GM23338 (cell line): ENCODE measurements around the gene MARCHF2. TPM values are rescaled to one million over a fixed set of nuclear protein-coding genes. Genes with fewer than 3 reads are reported as not detected.

Experiments used
- ATAC-seq: fragments of 200-7000 bp; cut with Tn5 transposase; 3 replicates; pipeline ENCODE4 v1.9.1; 2020
- DNase-seq: peaks from one replicate; pipeline ENCODE4 v3.0.0-alpha.2; 2015; ENCODE audit warnings: low spot score
- H2AFZ ChIP-seq: fragments of 200-600 bp; sonication (generic); 2 replicates; pipeline ENCODE4 v1.8.0; 2016; ENCODE audit warnings: antibody characterized with exemption, mild to moderate bottlenecking, moderate library complexity
- H3F3A ChIP-seq: fragments of 200-600 bp; sonication (generic); replicated peaks from 2 replicates; pipeline ENCODE4 v1.8.0; 2017; ENCODE audit warnings: antibody characterized with exemption, mixed run types, low read depth
- H3K27ac ChIP-seq: fragments of 200-600 bp; sonication (generic); 2 replicates; pipeline ENCODE4 v1.6.1; 2016; ENCODE audit warnings: low read depth
- H3K27me3 ChIP-seq: fragments of 200-600 bp; sonication (generic); 2 replicates; pipeline ENCODE4 v1.8.0; 2016; ENCODE audit warnings: mild to moderate bottlenecking, mixed run types, moderate library complexity; ENCODE audit not compliant: insufficient read depth
- H3K36me3 ChIP-seq: fragments of 200-600 bp; sonication (generic); 2 replicates; pipeline ENCODE4 v1.8.0; 2016; ENCODE audit warnings: mild to moderate bottlenecking; ENCODE audit not compliant: insufficient read depth
- H3K4me1 ChIP-seq: fragments of 200-600 bp; sonication (generic); 2 replicates; pipeline ENCODE4 v1.8.0; 2016; ENCODE audit warnings: mild to moderate bottlenecking, moderate library complexity; ENCODE audit not compliant: insufficient read depth
- H3K4me2 ChIP-seq: fragments of 200-600 bp; sonication (generic); 2 replicates; pipeline ENCODE4 v1.7.1; 2017; ENCODE audit warnings: mixed run types
- H3K4me3 ChIP-seq: fragments of 200-600 bp; sonication (generic); 2 replicates; pipeline ENCODE4 v1.6.1; 2016; ENCODE audit warnings: mixed run types
- H3K79me2 ChIP-seq: fragments of 200-600 bp; sonication (generic); replicated peaks from 2 replicates; pipeline ENCODE4 v1.8.0; 2017; ENCODE audit warnings: mild to moderate bottlenecking; ENCODE audit not compliant: insufficient read depth
- H3K9me2 ChIP-seq: fragments of 200-600 bp; sonication (generic); 2 replicates; pipeline ENCODE4 v1.8.0; 2017; ENCODE audit not compliant: insufficient read depth
- H4K20me1 ChIP-seq: fragments of 200-600 bp; sonication (generic); replicated peaks from 2 replicates; pipeline ENCODE4 v1.8.0; 2017; ENCODE audit warnings: mild to moderate bottlenecking; ENCODE audit not compliant: insufficient read depth
- H3K27ac Mint-ChIP-seq: 2 replicates; pipeline ENCODE4 v1.8.0; 2020; ENCODE audit warnings: inconsistent platforms, mild to moderate bottlenecking, moderate library complexity, mixed read lengths
- H3K27me3 Mint-ChIP-seq: 3 replicates; pipeline ENCODE4 v1.8.0; 2022; ENCODE audit warnings: low read depth, mild to moderate bottlenecking, moderate library complexity, mixed read lengths, inconsistent platforms; ENCODE audit not compliant: insufficient read depth, poor library complexity
- H3K36me3 Mint-ChIP-seq: 3 replicates; pipeline ENCODE4 v1.8.0; 2021; ENCODE audit warnings: low read depth, mild to moderate bottlenecking, inconsistent platforms, moderate library complexity, mixed read lengths
- H3K4me1 Mint-ChIP-seq: 3 replicates; pipeline ENCODE4 v1.8.0; 2020; ENCODE audit warnings: mild to moderate bottlenecking, inconsistent platforms, mixed read lengths
- H3K4me3 Mint-ChIP-seq: 3 replicates; pipeline ENCODE4 v1.8.0; 2021; ENCODE audit warnings: moderate library complexity, mild to moderate bottlenecking, inconsistent platforms, mixed read lengths
- H3K9me3 Mint-ChIP-seq: 3 replicates; pipeline ENCODE4 v1.8.0; 2020; ENCODE audit warnings: moderate library complexity, mild to moderate bottlenecking, inconsistent platforms, mixed read lengths
- CREB1 ChIP-seq: fragments of 250-450 bp; sonication (Bioruptor Pico); IDR thresholded peaks from 2 replicates; pipeline ENCODE4 v1.5.0; 2020; ENCODE audit warnings: low read depth, mild to moderate bottlenecking, moderate library complexity
- CTCF ChIP-seq, 2 experiments: fragments of 200-600 bp in 1 of 2; sonication (generic) in 1 of 2; conservative IDR thresholded peaks; 2 replicates each; pipeline versions ENCODE4 v1.5.1 to v1.6.1; 2016 to 2017; ENCODE audit warnings: antibody characterized with exemption in 2 of 2, low read depth in 2 of 2, mild to moderate bottlenecking in 2 of 2, moderate library complexity in 1 of 2
- NANOG ChIP-seq: IDR thresholded peaks from 2 replicates; pipeline ENCODE4 v1.6.1; 2016; ENCODE audit warnings: antibody characterized with exemption, borderline replicate concordance
- POLR2AphosphoS5 ChIP-seq: IDR thresholded peaks from 2 replicates; pipeline ENCODE4 v1.6.1; 2016; ENCODE audit warnings: antibody characterized with exemption, low read depth
- ZNF114 ChIP-seq: fragments of 250-450 bp; sonication (Bioruptor Pico); IDR thresholded peaks from 2 replicates; pipeline ENCODE4 v1.5.0; 2020; ENCODE audit warnings: mild to moderate bottlenecking, moderate library complexity
- ZNF462 ChIP-seq: fragments of 250-450 bp; sonication (Bioruptor Pico); IDR thresholded peaks from 2 replicates; pipeline ENCODE4 v1.5.0; 2020; ENCODE audit warnings: mild to moderate bottlenecking, moderate library complexity
- polyA plus RNA-seq: library from polyadenylated mRNA; unstranded; fragments of >200 nt; fragmentation: Nextera tagmentation; extraction: Ambion mirVana; gene quantifications from 2 replicates; pipeline ENCODE4 v1.2.1, GENCODE V29; 2016
- total RNA-seq: library from RNA; depleted of rRNA; stranded (reverse); fragments of >200 nt; shearing (Covaris generic); gene quantifications from 2 replicates; pipeline ENCODE4 v1.2.3, GENCODE V29; 2014

The MARCHF2 gene
- total and polyA plus RNA-seq, 2 experiments from 2014 or later: 18.9 to 50.1 TPM

GRCh38 chr19:8370176-8371010 is 42.7 kb upstream of the MARCHF2 start:
- no peaks in the 10 kb centered on the region; the same call in 1 of the 2 replicates for H3K4me1 ChIP-seq
- no peak for DNase-seq
- no peak overlapping the region for H3K4me3 ChIP-seq
- 0 out of 2 replicates have a peak, but pooled peaks cover 2% of the 10 kb centered on the region for H3F3A ChIP-seq
- no peaks in the 10 kb centered on the region for H3K36me3 ChIP-seq
- no peak overlapping the region for H3K4me2 ChIP-seq
- no peak overlapping the region for H3K27ac Mint-ChIP-seq
- H3K27ac ChIP-seq: no peak overlapping the region
- peaks cover 15% of the 10 kb centered on the region for H3K27me3 ChIP-seq
- peaks cover 8% of the 10 kb centered on the region; the same call in 2 of the 3 replicates for H3K36me3 Mint-ChIP-seq
- no peak overlapping the region for H3K4me3 Mint-ChIP-seq
- H3K79me2 ChIP-seq: no peaks in the 10 kb centered on the region
- H4K20me1 ChIP-seq: no peaks in the 10 kb centered on the region
- no peaks in the 10 kb centered on the region for H3K9me2 ChIP-seq
- H3K4me1 Mint-ChIP-seq: peaks cover 16% of the 10 kb centered on the region
- no peak for ATAC-seq
- peaks cover 25% of the 10 kb centered on the region for H3K27me3 Mint-ChIP-seq
- no peak overlapping the region for H2AFZ ChIP-seq
- TF ChIP-seq NANOG (no peak), ZNF462 (CRISPR knock-in tag) (no peak)
- peaks cover 2% of the 10 kb centered on the region; the same call in 1 of the 3 replicates for H3K9me3 Mint-ChIP-seq

GRCh38 chr19:8371011-8371804 is 41.9 kb upstream of the MARCHF2 start:
- Histone ChIP-seq H3K9me2 (no peaks in the 10 kb centered on the region), H2AFZ (no peak overlapping the region), H3K4me2 (no peak overlapping the region), H3K36me3 (no peaks in the 10 kb centered on the region), H3F3A (0 out of 2 replicates have a peak, but pooled peaks cover 2% of the 10 kb centered on the region), H3K4me1 (no peaks in the 10 kb centered on the region; the same call in 1 of the 2 replicates), H3K27ac (no peak overlapping the region), H4K20me1 (no peaks in the 10 kb centered on the region), H3K79me2 (no peaks in the 10 kb centered on the region), H3K4me3 (no peak overlapping the region), H3K27me3 (peaks cover 7% of the 10 kb centered on the region)
- Mint-ChIP-seq H3K4me1 (peaks cover 14% of the 10 kb centered on the region), H3K36me3 (peaks cover 8% of the 10 kb centered on the region; the same call in 2 of the 3 replicates), H3K9me3 (peaks cover 2% of the 10 kb centered on the region; the same call in 1 of the 3 replicates), H3K4me3 (no peak overlapping the region), H3K27ac (no peak overlapping the region), H3K27me3 (peaks cover 18% of the 10 kb centered on the region)
- ATAC-seq (no peak), DNase-seq (no peak)
- TF ChIP-seq ZNF114 (no peak), NANOG (no peak), POLR2AphosphoS5 (no peak), CTCF (conservative IDR thresholded peaks at IDR 0.05; ENCODE audit: low read depth in 2 of 2) (no peak), CREB1 (CRISPR knock-in tag) (no peak)
